HEK293 (cell line): Measurements from ENCODE around the gene CHEK2.
"Not testable (repeated sequence)": the region's sequence is repeated elsewhere in the genome, so short reads cannot be mapped to it uniquely, and the experiment has no call there.

Experiments used
- CTCF ChIP-seq: fragments of 450-650 bp; formaldehyde crosslinking; IDR thresholded peaks from 2 replicates; pipeline ENCODE4 v1.5.1; 2016; ENCODE audit warnings: missing biosample characterization, missing genetic modification characterization
- SALL2 ChIP-seq: fragments of 450-650 bp; formaldehyde crosslinking; IDR thresholded peaks from 2 replicates; pipeline ENCODE4 v1.5.0; 2017; ENCODE audit warnings: missing biosample characterization, mild to moderate bottlenecking, missing genetic modification characterization, borderline replicate concordance
- SETDB1 ChIP-seq: IDR thresholded peaks from one replicate; pipeline ENCODE4 v1.6.1; 2017; ENCODE audit warnings: mild to moderate bottlenecking, low read length, moderate library complexity, mixed read lengths; ENCODE audit not compliant: insufficient read length
- ZNF510 ChIP-seq: fragments of 450-650 bp; formaldehyde crosslinking; IDR thresholded peaks from 2 replicates; pipeline ENCODE4 v1.5.1; 2018; ENCODE audit warnings: mild to moderate bottlenecking, missing genetic modification characterization, missing biosample characterization; ENCODE audit not compliant: insufficient replicate concordance
- TF ChIP-seq, protein P1 (sequence below): fragments of 450-650 bp; formaldehyde crosslinking; IDR thresholded peaks from 2 replicates; pipeline ENCODE4 v1.5.1; 2017; ENCODE audit warnings: missing biosample characterization, mild to moderate bottlenecking, missing genetic modification characterization, moderate library complexity

DNA sequence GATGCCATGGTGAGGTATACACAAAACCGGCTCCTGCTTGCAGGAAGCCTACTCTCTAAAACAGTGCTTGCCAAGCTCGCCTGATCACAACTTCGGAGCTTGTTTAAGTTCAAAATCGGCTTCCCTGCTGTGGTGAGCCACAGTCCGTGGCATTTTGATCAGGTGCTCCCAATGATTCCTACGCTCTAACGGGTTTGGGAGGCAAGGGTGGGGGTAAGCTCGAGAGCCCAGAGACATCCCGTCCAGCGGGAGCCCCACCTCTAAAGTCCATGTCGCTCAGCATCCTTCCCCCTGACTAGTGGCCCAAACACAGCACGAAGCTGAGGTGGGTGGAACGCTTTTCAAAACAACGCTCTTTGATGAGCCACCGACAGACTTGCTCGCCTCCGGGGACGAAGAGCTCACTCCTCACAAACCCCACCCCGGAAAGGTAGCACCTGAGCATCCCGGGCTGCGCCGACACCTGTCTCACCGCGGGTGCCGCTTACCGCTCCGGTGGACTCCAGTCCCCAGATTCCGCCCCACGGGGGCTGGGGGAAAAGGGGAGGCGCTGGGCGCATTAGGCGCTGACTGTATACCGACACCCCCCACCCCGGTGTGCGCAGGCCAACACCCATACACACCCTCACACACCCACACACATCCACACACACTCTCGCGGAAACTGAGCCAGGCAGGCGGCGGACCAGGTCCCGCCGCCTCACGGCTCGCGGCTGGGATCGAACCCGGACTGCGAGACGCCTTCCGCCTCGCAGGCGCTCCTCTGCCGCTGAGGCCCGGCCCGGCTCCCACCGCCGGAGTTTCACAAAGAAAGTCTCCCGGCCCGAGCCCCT is 62.6 kb downstream of the CHEK2 start:
- not testable (repeated sequence) for TF ChIP-seq SALL2 (tag by site-specific recombination); CTCF; ZNF510 (tag by site-specific recombination); SETDB1
- TF ChIP-seq, protein P1, sequence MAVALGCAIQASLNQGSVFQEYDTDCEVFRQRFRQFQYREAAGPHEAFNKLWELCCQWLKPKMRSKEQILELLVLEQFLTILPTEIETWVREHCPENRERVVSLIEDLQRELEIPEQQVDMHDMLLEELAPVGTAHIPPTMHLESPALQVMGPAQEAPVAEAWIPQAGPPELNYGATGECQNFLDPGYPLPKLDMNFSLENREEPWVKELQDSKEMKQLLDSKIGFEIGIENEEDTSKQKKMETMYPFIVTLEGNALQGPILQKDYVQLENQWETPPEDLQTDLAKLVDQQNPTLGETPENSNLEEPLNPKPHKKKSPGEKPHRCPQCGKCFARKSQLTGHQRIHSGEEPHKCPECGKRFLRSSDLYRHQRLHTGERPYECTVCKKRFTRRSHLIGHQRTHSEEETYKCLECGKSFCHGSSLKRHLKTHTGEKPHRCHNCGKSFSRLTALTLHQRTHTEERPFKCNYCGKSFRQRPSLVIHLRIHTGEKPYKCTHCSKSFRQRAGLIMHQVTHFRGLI (tag by site-specific recombination): not testable (repeated sequence)
